GM21423 (cell line): ENCODE measurements around the gene STRA8.
A peak's percentile ranks its signal among the peaks of the same experiment; 100 is the strongest.

ENCODE experiments used
- ATAC-seq: cut with Tn5 transposase; IDR thresholded peaks from one replicate; pipeline ENCODE4 v1.9.1; 2021; ENCODE audit warnings: mild to moderate bottlenecking, moderate library complexity; ENCODE audit not compliant: unreplicated experiment

Gene STRA8, protein sequence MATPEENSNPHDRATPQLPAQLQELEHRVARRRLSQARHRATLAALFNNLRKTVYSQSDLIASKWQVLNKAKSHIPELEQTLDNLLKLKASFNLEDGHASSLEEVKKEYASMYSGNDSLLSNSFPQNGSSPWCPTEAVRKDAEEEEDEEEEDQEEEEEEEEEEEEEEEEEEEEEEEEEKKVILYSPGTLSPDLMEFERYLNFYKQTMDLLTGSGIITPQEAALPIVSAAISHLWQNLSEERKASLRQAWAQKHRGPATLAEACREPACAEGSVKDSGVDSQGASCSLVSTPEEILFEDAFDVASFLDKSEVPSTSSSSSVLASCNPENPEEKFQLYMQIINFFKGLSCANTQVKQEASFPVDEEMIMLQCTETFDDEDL

DNA sequence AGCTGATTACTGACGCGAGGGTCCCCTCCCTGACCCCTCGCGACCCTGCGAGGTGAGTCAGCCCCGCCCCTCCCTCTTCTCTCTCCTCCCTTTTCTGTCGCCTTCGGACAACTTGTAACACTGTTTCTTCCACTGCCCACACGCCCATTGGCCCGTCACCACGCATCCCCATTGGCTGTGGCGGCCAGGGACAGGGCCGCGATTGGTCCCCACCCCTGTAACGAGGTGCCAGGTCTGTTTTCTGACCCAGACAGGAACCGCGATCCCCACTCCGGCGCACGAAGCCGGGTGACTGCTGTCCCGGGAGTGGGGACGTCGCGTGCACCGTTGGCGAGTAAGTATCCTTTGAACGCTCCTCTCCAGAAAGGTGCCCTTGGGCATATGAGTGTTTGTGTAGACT, at the start of gene STRA8:
Gene STRA8, plus strand, starts transcription at position 269 of the 400 bp plus-strand sequence. CDS start 6,687 bp downstream, outside the sequence.
- no peak for ATAC-seq

DNA sequence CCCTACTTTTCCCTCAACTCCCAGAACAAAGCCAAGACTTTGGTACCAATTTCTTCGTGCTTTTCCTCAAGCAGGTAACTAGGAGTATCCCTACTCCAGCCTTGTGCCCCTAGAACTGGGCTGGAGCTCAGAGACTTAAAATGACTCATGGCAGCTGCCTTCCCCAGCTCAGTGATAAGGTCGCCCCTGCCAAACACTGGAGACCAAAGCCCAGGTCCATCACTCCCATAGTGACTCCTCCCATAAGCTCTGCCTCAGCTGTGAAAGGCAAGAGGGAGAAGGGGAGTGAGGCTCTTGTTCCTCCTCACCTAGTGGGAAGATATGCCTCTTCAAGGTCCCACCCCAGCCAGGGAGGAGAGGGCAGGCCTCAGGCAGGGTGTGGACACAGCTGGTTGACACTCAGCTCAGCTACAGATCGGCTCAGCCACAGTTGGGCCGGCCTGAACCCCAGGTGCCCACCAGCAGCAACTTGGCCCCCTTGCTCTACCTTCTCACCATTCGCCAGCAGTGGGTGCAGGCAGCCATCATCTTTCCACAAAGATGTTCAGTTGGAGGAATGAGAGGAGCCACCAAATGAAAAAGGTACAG, 49.3 kb upstream of the STRA8 start:
- no peak for ATAC-seq

DNA sequence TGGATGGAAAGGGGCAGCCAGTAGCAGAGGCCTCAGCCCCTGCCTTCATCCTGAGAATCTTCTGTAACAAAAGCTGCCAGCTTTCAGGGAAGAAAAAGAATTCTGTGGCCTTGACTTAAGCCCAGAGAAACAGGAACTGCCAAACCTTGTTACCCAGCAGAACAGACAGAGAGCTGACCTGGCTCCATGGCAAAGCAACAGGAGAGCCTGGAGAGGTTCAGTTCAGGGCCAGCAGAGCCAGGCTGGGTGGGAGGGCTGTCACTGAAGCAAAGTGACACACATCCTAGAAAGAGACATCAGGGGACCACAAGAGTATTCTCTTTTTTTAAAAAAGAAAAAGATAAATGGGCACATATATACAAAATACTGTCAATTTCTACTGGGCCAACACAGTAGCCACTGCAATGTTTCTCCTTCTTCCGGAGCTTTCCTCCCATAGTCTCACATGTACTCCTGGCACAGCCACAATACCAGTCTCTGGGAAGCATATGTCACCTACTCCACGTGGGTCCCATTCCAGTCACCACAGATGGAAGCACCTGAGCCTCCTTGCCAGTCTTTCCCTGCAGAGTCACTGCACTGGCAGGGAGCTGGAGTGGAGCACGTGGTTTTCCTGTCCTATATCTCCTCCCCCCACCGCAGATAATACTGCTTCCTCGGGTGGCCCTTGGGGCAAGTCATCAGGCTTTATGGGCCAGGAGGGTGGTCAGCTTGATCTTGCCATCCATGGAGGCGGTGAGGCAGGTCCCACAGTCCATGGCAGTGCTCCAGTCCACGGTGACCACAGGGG, 48.0 kb upstream of the STRA8 start:
- ATAC-seq: no peak

DNA sequence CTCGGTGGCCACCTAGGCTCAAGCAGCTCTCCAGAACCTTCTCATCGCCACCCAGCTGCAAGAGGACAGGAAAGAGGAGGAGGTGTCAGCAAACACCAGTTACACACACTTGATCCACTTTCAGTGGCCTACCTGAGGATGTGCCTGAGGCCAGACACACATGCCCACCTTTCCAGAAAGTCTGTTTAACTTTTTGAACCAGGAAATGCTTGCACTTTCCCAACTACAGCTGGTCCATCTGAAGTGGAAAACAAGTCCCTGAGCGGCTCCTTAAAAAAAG, 47.4 kb upstream of the STRA8 start:
- ATAC-seq: no peak

DNA sequence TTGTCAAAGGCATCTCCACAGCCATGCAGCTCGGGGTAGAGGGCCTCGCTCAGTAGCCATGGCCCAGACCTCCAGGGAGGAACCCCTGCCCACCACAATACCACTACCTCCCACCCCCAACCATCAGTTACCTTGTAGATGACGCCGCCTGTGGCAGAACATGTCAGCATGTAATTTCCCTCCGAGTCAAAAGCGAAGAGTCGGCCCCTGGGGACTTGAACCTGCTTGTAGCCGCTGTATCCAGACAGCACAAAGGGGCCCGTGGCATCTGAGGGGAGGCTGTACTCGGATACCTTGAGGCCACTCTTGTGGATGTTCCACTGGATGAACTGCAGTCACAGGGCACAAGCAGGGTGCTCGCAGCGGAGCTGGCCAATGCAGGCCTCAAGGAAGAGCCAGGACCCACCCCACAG, 46.8 kb upstream of the STRA8 start:
- peak; percentile 46 for ATAC-seq

DNA sequence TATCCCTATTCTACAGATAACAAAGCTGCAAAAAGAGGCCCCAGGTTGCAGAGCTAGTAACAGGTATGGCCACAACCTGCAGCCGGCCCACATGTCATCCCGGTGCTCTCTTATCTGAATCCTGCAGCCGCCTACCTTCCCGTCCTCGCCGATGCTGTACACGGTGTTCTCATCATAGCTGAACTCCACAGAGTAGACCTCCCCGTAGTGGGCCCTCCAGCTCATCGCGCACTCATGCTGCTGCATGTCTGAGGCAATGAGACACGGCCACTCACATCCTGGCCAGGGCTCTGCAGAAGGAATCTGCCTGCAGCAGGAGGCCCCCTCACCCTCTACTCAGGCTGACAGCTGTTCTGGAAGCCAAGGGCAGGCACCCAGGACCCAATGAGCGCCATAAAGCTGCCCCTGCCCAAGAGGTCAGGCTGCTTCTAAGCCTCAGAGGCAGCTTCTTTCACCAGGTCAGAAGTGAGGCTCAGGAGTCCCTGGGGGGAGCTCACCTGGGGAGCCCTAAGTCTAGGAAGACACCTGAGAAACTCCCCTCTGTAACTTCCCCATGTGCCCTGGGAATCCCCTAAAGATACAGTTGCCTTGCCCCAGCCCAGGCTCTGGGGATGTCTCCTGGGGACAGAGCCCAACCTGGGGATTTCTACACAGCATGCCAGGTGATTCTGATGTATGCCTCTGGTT, 45.2 kb upstream of the STRA8 start:
- peak; percentile 42 for ATAC-seq

DNA sequence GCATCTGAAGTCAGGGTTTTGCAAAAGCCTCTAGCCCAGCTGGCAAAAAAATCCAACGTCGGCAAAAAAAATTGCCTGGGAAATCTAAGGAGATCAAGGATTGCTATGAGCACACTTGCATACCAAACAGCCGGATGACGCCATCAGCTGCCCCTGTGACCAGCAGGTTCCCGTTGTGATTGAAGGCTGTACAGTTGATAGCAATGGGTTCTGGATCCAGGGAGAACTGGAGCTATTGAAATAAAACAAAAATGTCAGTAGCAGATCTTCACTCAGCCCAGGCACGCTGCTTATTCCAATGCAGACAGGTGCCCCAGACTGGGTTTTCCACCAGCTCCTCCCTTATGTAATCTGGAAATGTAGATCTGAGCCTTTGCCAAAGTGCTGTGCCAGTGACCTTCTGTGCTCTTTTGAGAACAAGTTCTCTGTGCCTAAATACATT, 44.4 kb upstream of the STRA8 start:
- ATAC-seq: no peak

DNA sequence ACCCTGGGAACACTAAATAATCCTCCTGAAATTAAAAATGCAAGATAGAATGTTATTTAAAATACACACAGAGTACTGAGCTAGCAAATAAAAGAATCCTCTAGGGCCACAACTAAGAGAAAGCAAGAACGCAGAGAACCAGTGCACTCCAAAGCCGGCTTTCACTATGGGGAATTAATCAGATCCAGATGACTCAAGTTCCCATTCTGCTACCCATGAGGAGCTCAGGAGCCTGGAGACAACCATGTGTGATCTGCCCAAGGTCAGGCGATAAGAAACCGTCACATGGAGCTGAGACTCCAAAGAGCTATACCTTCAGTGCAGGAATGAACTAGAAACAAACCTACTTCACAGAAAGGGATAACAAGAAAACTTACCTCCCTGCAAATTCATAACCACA, 43.7 kb upstream of the STRA8 start:
- ATAC-seq: no peak

DNA sequence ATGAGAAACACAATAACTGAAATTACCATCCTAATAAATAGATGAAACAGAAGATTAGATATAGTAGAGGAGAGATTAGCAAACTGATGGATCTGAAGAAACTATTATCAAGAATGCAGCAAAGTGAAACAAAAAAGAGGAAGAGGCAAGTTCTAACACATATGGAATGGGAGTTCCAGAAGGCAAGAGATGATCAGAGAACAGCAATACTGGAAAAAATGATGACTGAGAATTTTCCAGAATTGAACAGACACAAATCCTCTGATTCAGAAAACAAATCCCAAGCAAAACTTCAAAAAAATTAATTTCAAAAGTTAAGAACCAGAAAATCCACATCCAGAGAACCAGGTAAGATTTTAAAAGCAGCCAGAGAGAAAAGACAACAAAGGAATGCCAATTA, 42.9 kb upstream of the STRA8 start:
- no peak for ATAC-seq

DNA sequence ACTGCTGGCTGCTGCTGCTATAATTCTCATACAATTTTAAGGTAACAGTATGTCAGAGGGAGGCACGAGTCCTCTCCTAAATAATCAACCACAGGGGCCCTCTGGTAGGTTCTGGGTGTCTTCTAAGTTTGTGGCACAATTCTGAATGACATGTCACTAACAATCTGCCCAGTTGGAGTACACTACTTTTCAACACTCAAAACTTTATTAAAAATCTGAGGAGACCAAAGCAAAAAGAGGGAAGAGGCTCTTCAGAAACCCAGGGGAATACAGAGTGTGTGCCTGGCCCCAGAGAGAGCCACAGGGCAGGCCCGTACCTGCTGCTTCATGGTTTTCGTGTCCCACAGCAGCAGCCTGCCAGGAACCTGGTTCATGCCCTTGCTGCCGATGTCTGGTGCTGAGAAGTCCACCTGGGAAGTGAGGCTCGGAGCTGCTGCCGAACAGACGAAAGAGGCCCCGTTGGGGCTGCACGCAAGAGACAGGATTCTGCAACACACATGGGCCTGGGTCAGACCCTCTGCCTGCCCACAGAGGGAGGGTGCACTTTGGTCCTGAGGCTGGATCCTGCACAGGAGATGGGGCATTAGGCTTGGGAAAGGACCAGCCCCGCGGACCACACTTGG, 40.6 kb upstream of the STRA8 start:
- ATAC-seq: no peak

DNA sequence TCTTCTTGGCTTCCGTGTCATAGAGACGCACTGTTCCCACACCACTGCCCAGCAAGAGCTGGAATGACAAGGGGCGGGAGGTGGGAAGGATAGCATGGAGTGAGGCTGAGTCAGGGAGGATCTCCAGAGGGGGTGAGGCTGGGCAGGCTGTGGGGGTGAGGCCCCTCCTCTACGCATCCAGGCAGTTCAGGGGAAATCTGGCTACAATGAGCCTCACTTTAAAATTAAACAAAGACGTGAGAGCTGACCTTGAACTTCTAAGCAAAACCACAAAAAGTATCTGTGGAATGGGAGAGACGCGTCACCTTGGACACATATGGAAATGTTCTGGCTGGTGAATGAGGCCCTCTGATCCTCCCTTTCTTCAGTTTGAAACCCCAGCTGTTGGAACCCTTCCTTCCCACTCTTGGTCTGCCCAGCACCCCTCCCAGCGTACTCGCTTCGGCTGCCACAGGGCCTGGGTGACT, 40.0 kb upstream of the STRA8 start:
- ATAC-seq: no peak

DNA sequence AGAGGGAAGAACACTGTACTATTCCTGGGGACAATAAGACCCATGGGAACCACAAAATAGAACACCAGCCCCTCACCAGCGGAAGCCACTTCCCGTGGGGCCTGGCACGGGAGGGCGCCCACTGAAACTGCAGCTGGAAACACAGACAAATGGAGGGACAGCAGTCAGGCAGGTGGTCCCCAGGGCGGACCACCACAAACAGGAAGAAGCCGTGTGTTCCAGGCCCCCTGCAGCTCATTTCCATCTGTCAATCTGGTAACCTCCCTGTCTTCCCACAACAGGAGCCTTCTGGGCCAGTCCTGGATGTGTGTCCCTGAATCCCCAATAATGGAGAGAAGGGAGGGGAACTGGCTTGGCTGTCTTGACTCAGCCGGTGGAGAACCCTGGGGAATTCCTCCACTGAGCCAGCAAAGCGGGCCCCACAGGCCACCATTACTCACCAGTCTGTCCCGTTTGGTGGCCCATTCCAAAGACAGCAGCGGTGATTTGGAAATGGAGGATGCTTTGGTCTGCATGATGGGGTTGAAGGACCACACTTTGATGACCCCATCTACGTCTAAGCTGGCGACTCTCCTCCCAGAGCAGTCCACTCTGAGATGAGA, 39.0 kb upstream of the STRA8 start:
- no peak for ATAC-seq

DNA sequence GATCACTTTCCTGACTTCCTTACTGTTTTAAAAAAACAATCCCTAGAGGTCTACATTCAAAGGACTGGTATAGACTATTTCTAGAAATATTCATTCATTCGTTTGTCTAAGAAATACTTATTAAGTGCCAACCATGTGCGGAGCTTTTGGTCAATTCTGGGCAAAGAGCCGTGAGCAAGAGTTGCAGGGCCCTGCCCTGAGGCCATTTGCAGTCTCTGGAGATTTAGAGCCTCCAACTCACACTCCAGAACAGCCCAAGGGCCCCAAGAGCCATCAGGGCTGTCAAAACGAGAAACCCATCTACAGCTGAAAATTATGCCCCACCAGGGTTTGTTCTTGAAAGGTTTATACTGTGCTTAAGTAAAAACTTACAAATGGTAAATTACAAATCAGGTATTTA, 38.5 kb upstream of the STRA8 start:
- ATAC-seq: no peak

DNA sequence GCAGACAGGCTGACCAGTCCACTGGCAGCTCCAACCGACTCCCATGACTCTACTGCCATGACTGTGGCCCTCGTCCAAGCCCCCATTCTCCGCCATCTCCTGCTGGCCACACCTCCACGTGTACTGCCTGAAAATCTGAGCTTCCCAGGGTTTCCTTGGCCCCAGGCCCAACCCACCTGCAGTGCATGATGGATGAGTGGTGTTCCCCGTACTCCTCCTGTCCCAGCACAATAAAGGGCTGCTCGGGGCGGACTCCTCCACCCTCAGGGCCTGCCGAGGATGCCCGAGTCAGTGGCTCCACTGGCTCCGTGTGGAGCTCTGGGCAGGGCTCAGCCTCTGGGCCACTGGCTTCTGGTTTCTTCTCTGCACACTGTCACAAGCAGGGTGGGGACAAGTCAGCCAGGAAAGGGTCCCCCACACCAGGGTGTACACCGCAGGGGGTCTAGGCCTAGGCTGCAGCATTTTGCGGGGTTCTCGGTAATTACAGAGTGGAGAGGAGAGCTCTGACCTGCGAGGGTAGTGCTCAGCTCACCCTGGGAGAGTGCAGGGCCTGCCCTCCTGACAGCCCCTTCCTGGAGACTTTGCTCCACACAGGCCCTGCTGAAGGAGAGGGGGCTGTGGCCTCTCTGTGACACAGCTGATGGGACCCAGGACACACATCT, 37.5 kb upstream of the STRA8 start:
- no peak for ATAC-seq

DNA sequence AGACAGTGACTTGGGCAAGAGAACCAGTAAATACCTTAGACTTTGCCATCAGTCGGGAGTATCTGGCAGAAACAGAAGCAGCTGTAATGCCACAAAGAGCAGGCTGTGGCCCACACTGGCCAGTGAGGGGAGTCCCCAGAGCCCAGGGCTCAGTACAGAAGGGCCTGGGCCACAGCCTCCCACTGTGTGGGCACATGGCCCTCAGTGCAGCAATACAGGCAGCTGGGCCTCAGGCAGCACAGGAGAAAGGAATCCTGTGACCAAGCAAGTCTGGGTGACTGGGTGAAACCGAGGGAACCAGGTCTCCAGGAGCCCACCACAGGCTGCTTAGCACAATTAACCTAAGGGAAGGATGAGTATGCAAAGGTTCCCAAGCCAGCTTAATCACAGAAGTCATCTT, 36.3 kb upstream of the STRA8 start:
- ATAC-seq: no peak

DNA sequence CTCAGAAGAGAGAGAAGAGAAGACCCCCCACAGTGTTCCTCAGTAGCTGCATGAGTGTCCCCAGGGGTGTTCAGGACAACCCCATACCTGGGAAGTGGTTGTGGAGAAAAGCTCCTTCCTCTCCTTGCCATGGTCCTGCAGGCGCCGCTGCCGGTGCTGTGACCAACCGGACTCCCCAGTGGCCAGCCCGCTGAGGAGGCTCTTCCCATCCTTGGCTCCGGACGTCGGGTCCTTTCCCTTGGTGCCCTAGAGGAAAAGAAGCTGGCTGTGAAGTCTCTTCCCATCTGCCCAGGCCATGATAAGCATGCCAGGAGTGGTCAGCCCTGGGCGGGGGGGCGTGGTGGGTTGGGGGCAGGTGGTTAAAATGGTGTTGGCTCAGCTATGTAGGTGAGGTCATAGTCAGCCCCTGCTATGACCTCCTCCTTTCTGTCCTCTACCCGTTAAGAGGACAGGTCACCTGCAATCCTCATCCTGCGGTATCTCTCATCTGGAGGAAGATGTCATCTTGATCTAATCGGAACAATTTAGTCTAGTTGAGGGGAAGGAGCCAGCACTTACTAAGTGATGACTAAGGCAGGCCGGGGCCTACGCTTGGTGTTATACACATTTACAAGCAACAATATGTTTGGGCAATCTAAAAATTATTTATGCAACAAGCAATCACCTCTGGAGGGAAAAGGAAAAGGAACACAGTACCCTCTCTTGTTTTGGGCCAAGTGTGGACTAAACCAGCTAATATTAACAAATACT, 35.6 kb upstream of the STRA8 start:
- ATAC-seq: no peak

DNA sequence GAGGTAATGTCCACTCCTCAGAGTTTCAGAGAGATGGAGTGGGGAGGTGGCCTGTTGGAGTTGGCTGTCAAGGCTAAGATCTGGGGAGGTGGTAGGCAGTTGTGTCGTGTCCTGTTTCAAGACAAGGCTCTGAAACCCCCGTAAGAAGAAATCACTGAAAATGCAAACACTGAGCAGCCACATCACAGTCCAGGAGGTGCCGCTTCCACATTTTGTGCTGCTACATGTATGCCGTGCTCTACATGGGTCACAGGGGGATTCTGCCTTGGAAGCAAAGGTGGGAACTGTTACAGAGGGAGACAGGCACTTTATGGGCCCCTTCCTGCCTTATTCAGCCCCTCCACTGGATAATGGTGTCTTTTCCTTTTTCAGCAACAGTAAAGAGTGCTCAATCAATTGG, 34.2 kb upstream of the STRA8 start:
- no peak for ATAC-seq

DNA sequence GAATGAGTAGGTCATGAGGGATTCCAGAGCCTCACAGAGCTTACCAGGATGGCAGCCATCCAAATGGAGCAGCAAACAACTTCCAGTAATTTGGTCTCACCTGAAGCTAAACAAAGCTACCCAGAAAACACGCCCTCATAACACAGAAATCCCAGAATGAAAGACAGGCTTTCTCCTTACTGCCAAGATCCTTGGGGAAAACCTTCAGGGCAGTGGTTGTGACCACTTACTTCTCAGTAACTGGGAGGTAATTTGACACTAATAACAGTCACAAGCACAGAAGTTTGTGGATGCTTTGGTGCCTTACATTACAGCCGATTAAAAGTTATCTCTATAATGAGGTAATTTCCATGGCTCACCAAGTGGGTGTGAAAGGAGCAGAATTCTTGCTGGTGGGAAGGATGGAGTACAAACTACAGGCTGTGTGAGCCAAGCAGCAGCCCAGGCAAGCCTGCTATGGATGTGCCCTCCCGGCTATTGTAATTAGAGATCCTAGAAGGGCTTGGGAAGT, 32.8 kb upstream of the STRA8 start:
- ATAC-seq: no peak

DNA sequence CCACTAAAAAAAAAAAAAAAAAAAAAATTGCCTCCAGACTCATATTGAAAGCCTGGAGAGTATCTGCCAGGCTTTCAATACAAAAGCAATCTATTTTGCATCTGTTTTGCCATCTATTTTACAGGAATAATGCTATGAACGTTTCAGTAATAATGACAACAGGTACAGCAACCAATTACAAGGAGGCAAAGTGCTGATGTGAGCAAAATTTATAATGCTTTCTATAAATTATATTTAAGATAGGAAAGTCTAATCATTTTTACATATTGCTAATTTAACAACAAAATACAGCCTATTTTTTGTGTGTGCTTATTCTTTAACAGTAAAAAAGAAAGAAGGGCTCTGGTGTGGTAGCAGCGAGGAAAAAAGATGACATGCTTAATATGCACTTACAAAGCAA, 32.3 kb upstream of the STRA8 start:
- no peak for ATAC-seq
